SK-N-SH (cell line): ENCODE results near the gene SHKBP1. TPM values are rescaled to one million over a fixed set of nuclear protein-coding genes. Genes with fewer than 3 reads are reported as not detected.

Source experiments
- CTCF ChIA-PET: fragments of 300-600, 350-600 bp; formaldehyde crosslinking; extraction: SDS; loops from one replicate; lab custom pipeline; 2021; lab: Yijun Ruan, JAX
- POLR2A ChIA-PET: fragments of 350-600 bp; sonication (Branson Sonifier 250); formaldehyde crosslinking; extraction: SDS; loops from one replicate; lab custom pipeline; 2020; ENCODE audit warnings: antibody characterized with exemption, inconsistent platforms; lab: Yijun Ruan, JAX
- DNase-seq: peaks from one replicate; pipeline ENCODE4 v3.0.0; 2012
- H2AFZ ChIP-seq: fragments of 200-600 bp; sonication (generic); 2 replicates; pipeline ENCODE4 v1.8.1; 2016; ENCODE audit warnings: antibody characterized with exemption, mild to moderate bottlenecking, low read depth
- H3F3A ChIP-seq: fragments of 200-600 bp; sonication (generic); replicated peaks from 2 replicates; pipeline ENCODE3; 2016; ENCODE audit warnings: antibody characterized with exemption, mild to moderate bottlenecking; ENCODE audit not compliant: insufficient read depth
- H3K27ac ChIP-seq, 2 experiments: fragments of 200-500 bp in 1 of 2; fragments of 200-600 bp in 1 of 2; sonication (Bioruptor generic) in 1 of 2; sonication (generic), shearing (Covaris generic) in 1 of 2; 2 replicates each; pipeline versions ENCODE4 v1.5.1 to v1.6.1; 2014 to 2016; ENCODE audit warnings: low read depth in 2 of 2, inconsistent platforms in 1 of 2, low read length in 1 of 2, mild to moderate bottlenecking in 1 of 2, mixed read lengths in 1 of 2
- H3K27me3 ChIP-seq: fragments of 200-600 bp; sonication (generic), shearing (Covaris generic); 2 replicates; pipeline ENCODE4 v1.6.1; 2016; ENCODE audit warnings: mixed run types; ENCODE audit not compliant: insufficient read depth
- H3K36me3 ChIP-seq, 2 experiments: fragments of 200-500 bp in 1 of 2; fragments of 200-600 bp in 1 of 2; sonication (Bioruptor generic) in 1 of 2; sonication (generic) in 1 of 2; replicated peaks in 1 of 2; 2 replicates each; pipeline versions ENCODE3 to v1.5.1; 2014 to 2016; ENCODE audit warnings: low read length in 1 of 2, mild to moderate bottlenecking in 1 of 2; ENCODE audit not compliant: insufficient read depth in 2 of 2, control insufficient read depth in 1 of 2
- H3K4me1 ChIP-seq, 2 experiments: fragments of 200-500 bp in 1 of 2; fragments of 200-600 bp in 1 of 2; sonication (Bioruptor generic) in 1 of 2; sonication (generic), shearing (Covaris generic) in 1 of 2; 2 replicates each; pipeline versions ENCODE4 v1.5.1 to v1.6.1; 2014 to 2016; ENCODE audit warnings: low read depth in 1 of 2, low read length in 1 of 2, mixed run types in 1 of 2; ENCODE audit not compliant: insufficient read depth in 2 of 2, control insufficient read depth in 1 of 2
- H3K4me2 ChIP-seq: fragments of 200-600 bp; sonication (generic), shearing (Covaris generic); 2 replicates; pipeline ENCODE4 v1.6.1; 2017; ENCODE audit warnings: mixed run types
- H3K4me3 ChIP-seq, 2 experiments: fragments of 200-500 bp in 1 of 2; fragments of 200-600 bp in 1 of 2; sonication (Bioruptor generic) in 1 of 2; sonication (generic), shearing (Covaris generic) in 1 of 2; 2 replicates each; pipeline versions ENCODE4 v1.5.1 to v1.8.1; 2014 to 2016; ENCODE audit warnings: low read depth in 2 of 2, inconsistent platforms in 1 of 2, low read length in 1 of 2, mild to moderate bottlenecking in 1 of 2, mixed read lengths in 1 of 2, moderate library complexity in 1 of 2
- H3K79me2 ChIP-seq: fragments of 200-600 bp; sonication (generic); 2 replicates; pipeline ENCODE4 v1.8.1; 2017; ENCODE audit warnings: mild to moderate bottlenecking; ENCODE audit not compliant: insufficient read depth
- H3K9ac ChIP-seq: fragments of 200-600 bp; sonication (generic); 2 replicates; pipeline ENCODE4 v1.6.1; 2017; ENCODE audit warnings: mixed run types
- H3K9me2 ChIP-seq: fragments of 200-600 bp; sonication (generic); 2 replicates; pipeline ENCODE4 v1.6.1; 2017; ENCODE audit warnings: mixed run types
- H3K9me3 ChIP-seq: fragments of 200-600 bp; sonication (generic); 2 replicates; pipeline ENCODE4 v1.6.1; 2017; ENCODE audit warnings: mixed run types, mild to moderate bottlenecking, moderate library complexity
- H4K20me1 ChIP-seq: fragments of 200-600 bp; sonication (generic); 2 replicates; pipeline ENCODE4 v1.6.1; 2017; ENCODE audit warnings: mild to moderate bottlenecking, mixed run types; ENCODE audit not compliant: insufficient read depth
- CHD2 ChIP-seq: fragments of 150-350 bp; IDR thresholded peaks from 2 replicates; pipeline ENCODE4 v1.6.1; 2018; ENCODE audit warnings: low read length; ENCODE audit not compliant: partially characterized antibody
- ELF1 ChIP-seq: IDR thresholded peaks from 2 replicates; pipeline ENCODE4 v1.4.0; 2012
- EP300 ChIP-seq, 2 experiments: IDR thresholded peaks; 2 replicates each; pipeline versions ENCODE4 v1.4.0 to v1.6.1; 2012; ENCODE audit warnings: borderline replicate concordance in 1 of 2, low read depth in 1 of 2, low read length in 1 of 2
- FOSL2 ChIP-seq: IDR thresholded peaks from 2 replicates; pipeline ENCODE4 v1.4.0; 2012; ENCODE audit warnings: low read depth, mild to moderate bottlenecking, moderate library complexity, borderline replicate concordance
- FOXJ3 ChIP-seq: sonication (generic); formaldehyde crosslinking; IDR thresholded peaks from 2 replicates; pipeline ENCODE4 v1.5.1; 2020; ENCODE audit warnings: mild to moderate bottlenecking, missing genetic modification reagents
- FOXM1 ChIP-seq: IDR thresholded peaks from 2 replicates; pipeline ENCODE4 v1.4.0; 2012; ENCODE audit warnings: low read depth, mild to moderate bottlenecking
- GABPA ChIP-seq: IDR thresholded peaks from 2 replicates; pipeline ENCODE4 v1.4.0; 2012; ENCODE audit warnings: low read depth, mild to moderate bottlenecking
- GATA2 ChIP-seq: sonication (generic); formaldehyde crosslinking; IDR thresholded peaks from 2 replicates; pipeline ENCODE4 v1.5.0; 2020; ENCODE audit warnings: mild to moderate bottlenecking, missing genetic modification reagents
- JUND ChIP-seq: IDR thresholded peaks from 2 replicates; pipeline ENCODE4 v1.4.0; 2012
- MEF2A ChIP-seq: IDR thresholded peaks from 2 replicates; pipeline ENCODE4 v1.4.0; 2012; ENCODE audit warnings: low read depth, borderline replicate concordance
- MXI1 ChIP-seq: IDR thresholded peaks from 2 replicates; pipeline ENCODE4 v1.6.1; 2012; ENCODE audit warnings: mild to moderate bottlenecking, low read depth, low read length, improper control_type of control experiment
- PBX3 ChIP-seq: IDR thresholded peaks from 2 replicates; pipeline ENCODE4; 2012
- POLR2AphosphoS5 ChIP-seq: IDR thresholded peaks from 2 replicates; pipeline ENCODE4 v1.6.1; 2012; ENCODE audit warnings: low read depth, low read length
- RCOR1 ChIP-seq: fragments of 150-350 bp; IDR thresholded peaks from 2 replicates; pipeline ENCODE4 v1.6.1; 2017; ENCODE audit warnings: antibody characterized with exemption, low read length
- REST ChIP-seq: IDR thresholded peaks from 2 replicates; pipeline ENCODE4 v1.6.1; 2012; ENCODE audit warnings: mild to moderate bottlenecking, low read depth, low read length, moderate library complexity
- RFX5 ChIP-seq: IDR thresholded peaks from 2 replicates; pipeline ENCODE4 v1.6.1; 2012; ENCODE audit warnings: mild to moderate bottlenecking, improper control_type of control experiment, low read length
- RXRA ChIP-seq: IDR thresholded peaks from 2 replicates; pipeline ENCODE4 v1.4.0; 2012; ENCODE audit warnings: low read depth, mild to moderate bottlenecking, borderline replicate concordance
- TAF1 ChIP-seq: IDR thresholded peaks from 2 replicates; pipeline ENCODE4 v1.6.1; 2012; ENCODE audit warnings: low read depth, mild to moderate bottlenecking, low read length, moderate library complexity, borderline replicate concordance
- TCF12 ChIP-seq: IDR thresholded peaks from 2 replicates; pipeline ENCODE4 v1.4.0; 2012
- TEAD4 ChIP-seq: IDR thresholded peaks from 2 replicates; pipeline ENCODE4 v1.4.0; 2012; ENCODE audit warnings: mild to moderate bottlenecking, borderline replicate concordance; ENCODE audit not compliant: insufficient read depth
- USF1 ChIP-seq: IDR thresholded peaks from 2 replicates; pipeline ENCODE4 v1.4.0; 2012; ENCODE audit warnings: low read depth, borderline replicate concordance
- YY1 ChIP-seq: IDR thresholded peaks from 2 replicates; pipeline ENCODE4 v1.4.0; 2012; ENCODE audit warnings: low read depth, mild to moderate bottlenecking
- ZBTB33 ChIP-seq: IDR thresholded peaks from 2 replicates; pipeline ENCODE4 v1.4.0; 2012; ENCODE audit warnings: low read depth, borderline replicate concordance
- WGBS: methylation state at CpG from one replicate; pipeline ENCODE4 v1.1.6; 2017; ENCODE audit warnings: low lambda C conversion rate; 5-methylcytosine and 5-hydroxymethylcytosine counted together
- polyA plus RNA-seq, 3 experiments: library from polyadenylated mRNA; depleted of rRNA; stranded (reverse); fragments of >200 nt; gene quantifications; 2 replicates each; pipeline ENCODE4 v1.2.3, GENCODE V29; 2012
- TF ChIP-seq, protein P1 (sequence below): IDR thresholded peaks from 2 replicates; pipeline ENCODE4 v1.4.0; 2012; ENCODE audit warnings: low read depth

SHKBP1 gene
- polyA plus RNA-seq, 1 of the 3 experiments (the other 2 are of a cell fraction): 62.7 TPM

DNA sequence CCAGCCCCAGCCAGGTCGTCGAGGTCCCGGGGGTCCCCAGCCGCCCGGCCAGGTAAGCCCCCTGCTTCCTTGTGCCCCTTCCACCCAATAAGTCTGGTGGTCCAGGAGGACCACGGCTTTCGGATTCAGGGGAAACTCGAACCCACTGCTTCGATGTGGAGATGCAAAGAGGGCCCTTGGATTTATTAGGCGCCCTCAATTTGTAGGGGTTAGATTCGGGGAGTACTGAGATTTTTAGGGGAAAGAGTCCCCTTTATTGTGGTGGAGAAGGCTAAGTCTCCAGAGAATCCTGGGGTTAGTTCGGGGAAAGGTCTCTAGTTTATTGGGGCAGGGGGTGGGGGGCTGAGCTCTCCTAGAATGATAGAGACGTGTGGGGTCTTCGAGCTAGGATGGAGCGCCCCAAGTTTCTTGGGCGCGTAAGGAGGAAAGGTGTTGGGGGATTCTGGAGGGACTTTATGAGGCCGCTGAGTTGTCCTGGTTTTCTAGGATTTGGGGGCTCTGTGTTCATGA lies 20.7 kb downstream of the SHKBP1 start (continued):
- no peak for TF ChIP-seq REST
- TF ChIP-seq TEAD4: no peak

DNA sequence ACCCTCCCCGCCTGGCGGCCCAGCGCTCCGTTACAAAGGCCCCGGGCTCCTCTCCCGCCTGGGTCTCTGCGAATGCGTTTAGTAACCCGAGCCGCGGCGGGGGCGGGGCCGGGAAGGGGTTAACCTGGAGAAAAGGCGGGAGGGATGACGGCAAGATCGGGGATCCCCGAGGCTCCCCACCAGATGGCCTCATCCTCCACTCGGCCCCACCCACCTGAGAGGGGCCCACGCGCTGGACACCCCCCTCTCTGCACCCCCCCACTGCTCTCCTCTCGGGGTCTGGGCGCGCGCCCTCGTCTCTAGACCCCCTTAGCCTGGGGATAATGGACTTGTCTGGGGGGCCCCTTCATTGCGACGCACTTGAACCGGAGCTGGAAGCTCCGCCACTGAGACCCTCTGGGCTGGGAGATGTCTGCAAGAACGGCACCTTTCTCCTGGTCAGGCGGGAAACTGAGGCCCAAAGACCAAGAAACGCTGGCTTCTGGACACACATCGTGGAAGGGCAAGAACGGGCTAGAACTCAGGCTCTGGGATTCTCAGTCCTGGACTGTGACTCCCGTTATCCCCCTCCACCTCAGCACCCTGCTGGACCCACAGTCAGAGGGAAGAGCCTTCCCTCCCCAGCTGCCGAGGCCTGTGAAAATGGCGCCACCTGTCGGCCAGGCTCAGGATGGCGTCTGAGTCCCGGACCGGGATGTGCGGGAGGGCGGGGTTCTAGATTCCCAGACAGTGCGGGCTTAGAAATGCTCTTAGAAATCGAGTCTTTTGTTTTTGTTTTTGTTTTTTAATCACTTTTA lies 21.6 kb downstream of the SHKBP1 start:
- ChIA-PET POLR2A (interaction anchor here (0.6 to 1.1 kb wide), 2 partner anchors 10 to 57 kb away, joined by 3 read pairs; no protein-coding TSS in a partner anchor), CTCF (interaction anchor here (0.6 to 9.6 kb wide), 24 partner anchors 10 to 195 kb away, joined by 3 to 176 read pairs (median 4); partner anchors contain the start of gene BLVRB)
- Histone ChIP-seq H3K27me3 (no peaks in the 10 kb centered on the region), H3K79me2 (no peaks in the 10 kb centered on the region), H2AFZ (peak overlapping the region; percentile 63; the same call in 1 of the 2 replicates), H3K4me2 (peak overlapping the region; percentile 88), H3K36me3 (no peaks in the 10 kb centered on the region), H4K20me1 (no peaks in the 10 kb centered on the region; the same call in 1 of the 2 replicates), H3K9me2 (no peaks in the 10 kb centered on the region), H3K4me1 (peaks cover 0 to 30% of the 10 kb centered on the region in 2 experiments; a peak in 2 of 4 replicates), H3K9me3 (no peaks in the 10 kb centered on the region), H3K9ac (peak overlapping the region; percentile 49; the same call in 1 of the 2 replicates), H3K27ac (peak overlapping the region in 1 of 2 experiments; percentile 38; a peak in 2 of 4 replicates), H3F3A (peaks cover 25% of the 10 kb centered on the region), H3K4me3 (peak overlapping the region; percentile 39 to 62)
- 1% methylated on average over 26 of the region's 46 CpGs for WGBS
- peak; percentile 94 for DNase-seq
- TF ChIP-seq PBX3 (no peak), MXI1 (peak; percentile 27; the same call in 1 of the 2 replicates), ZBTB33 (no peak), RXRA (no peak), TAF1 (no peak), JUND (no peak), POLR2AphosphoS5 (no peak), MEF2A (no peak), FOXM1 (no peak), EP300 (IDR thresholded peaks at IDR 0.05; ENCODE audit: borderline replicate concordance in 1 of 2, low read depth in 1 of 2, low read length in 1 of 2) (no peak), TCF12 (no peak), YY1 (no peak), RFX5 (no peak), CHD2 (peak; percentile 21), USF1 (no peak), RCOR1 (no peak), FOXJ3 (CRISPR knock-in tag) (no peak), ELF1 (no peak), GATA2 (CRISPR knock-in tag) (no peak), FOSL2 (no peak), GABPA (peak; percentile 60; the same call in 1 of the 2 replicates)
- TF ChIP-seq, protein P1, sequence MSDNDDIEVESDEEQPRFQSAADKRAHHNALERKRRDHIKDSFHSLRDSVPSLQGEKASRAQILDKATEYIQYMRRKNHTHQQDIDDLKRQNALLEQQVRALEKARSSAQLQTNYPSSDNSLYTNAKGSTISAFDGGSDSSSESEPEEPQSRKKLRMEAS: no peak
